HUES6 (cell line): ENCODE data around the gene OBSCN.

Experiments
- H3K27ac ChIP-seq: 2 replicates; pipeline ENCODE4 v1.7.0; 2013; ENCODE audit warnings: low read depth, mild to moderate bottlenecking, low read length, inconsistent platforms
- H3K27me3 ChIP-seq: 2 replicates; pipeline ENCODE4 v1.6.1; 2013; ENCODE audit warnings: low read length; ENCODE audit not compliant: control insufficient read depth, insufficient read depth
- H3K36me3 ChIP-seq: 2 replicates; pipeline ENCODE4 v1.6.1; 2013; ENCODE audit warnings: low read length; ENCODE audit not compliant: control insufficient read depth, insufficient read depth
- H3K4me1 ChIP-seq: 2 replicates; pipeline ENCODE4 v1.6.1; 2013; ENCODE audit warnings: low read length; ENCODE audit not compliant: control insufficient read depth, insufficient read depth
- H3K4me3 ChIP-seq: 2 replicates; pipeline ENCODE4 v1.5.1; 2013; ENCODE audit warnings: low read depth, low read length
- H3K9ac ChIP-seq: one replicate; pipeline ENCODE4 v1.6.1; 2013; ENCODE audit warnings: mild to moderate bottlenecking, low read length
- H3K9me3 ChIP-seq: 2 replicates; pipeline ENCODE4 v1.6.1; 2013; ENCODE audit warnings: low read depth, low read length; ENCODE audit not compliant: control insufficient read depth, insufficient read depth

The OBSCN gene

DNA sequence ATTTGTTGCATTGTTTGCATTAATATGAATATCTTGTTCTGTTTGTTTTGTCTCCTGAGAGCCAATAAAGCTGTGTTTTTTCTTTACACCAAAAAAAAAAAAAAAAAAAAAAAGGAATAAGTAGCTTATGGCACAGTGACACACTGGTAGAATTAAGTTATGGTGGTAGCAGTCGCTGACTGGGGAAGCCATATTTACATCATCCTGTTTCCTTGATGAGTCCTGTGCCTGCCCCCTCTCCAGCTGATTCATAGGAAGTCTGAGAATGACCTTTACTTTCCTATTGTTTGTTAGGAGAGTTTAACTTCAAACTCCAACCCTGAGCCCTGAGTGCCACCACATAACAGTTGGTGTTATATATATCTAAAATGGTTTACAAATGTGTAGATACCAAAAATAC lies 62.2 kb downstream of the OBSCN start:
- Histone ChIP-seq H3K9ac (no peak overlapping the region), H3K27ac (no peak overlapping the region), H3K27me3 (peaks cover 9% of the 10 kb centered on the region), H3K36me3 (peaks cover 7% of the 10 kb centered on the region), H3K9me3 (no peaks in the 10 kb centered on the region), H3K4me3 (no peak overlapping the region), H3K4me1 (no peaks in the 10 kb centered on the region)

DNA sequence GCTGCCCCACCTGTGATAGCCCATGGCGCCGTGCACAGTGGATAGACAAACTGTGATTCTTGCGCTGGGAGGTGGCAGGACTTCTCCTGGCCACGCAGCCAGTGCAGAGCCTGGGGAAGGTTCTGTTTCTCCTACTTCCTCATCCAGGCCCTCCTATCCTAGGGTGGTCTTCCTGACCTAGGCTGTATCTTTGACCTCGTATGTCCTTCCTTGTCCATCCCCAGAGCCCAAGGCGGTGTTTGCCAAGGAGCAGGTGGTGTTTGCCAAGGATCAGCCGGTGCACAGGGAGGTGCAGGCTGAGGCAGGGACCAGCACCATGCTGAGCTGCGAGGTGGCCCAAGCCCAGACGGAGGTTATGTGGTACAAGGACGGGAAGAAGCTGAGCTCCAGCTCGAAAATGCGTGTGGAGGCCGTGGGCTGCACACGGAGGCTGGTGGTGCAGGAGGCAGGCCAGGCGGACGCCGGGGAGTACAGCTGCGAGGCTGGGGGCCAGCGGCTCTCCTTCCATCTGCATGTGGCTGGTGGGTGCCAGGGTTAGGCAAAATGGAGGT lies 63.9 kb downstream of the OBSCN start:
- Histone ChIP-seq H3K36me3 (peaks cover 8% of the 10 kb centered on the region), H3K4me1 (peaks cover 5% of the 10 kb centered on the region), H3K9ac (no peak overlapping the region), H3K4me3 (no peak overlapping the region), H3K9me3 (no peaks in the 10 kb centered on the region), H3K27ac (no peak overlapping the region), H3K27me3 (peaks cover 12% of the 10 kb centered on the region)

DNA sequence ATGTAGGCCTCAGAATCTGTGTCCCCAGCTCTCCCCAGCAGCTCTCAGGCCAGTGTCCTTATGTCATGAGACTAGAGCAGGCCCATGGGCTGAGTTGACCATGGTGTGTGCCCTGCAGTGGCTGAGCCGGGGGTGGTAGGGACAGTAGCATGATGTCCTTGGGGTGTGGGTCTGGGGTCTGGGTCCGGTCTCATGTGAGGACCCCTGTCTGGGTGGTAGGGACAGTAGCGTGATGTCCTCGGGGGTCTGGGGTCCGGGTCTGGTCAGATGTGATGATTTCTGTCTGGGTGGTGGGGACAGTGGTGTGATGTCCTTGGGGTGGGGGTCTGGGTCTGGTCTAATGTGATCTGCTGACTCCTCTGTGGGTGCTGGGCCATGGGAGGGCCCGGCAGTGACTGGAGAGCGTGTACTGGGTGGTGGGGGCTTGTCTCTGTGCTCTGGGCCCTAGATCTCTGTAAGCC lies 64.5 kb downstream of the OBSCN start:
- Histone ChIP-seq H3K4me1 (peaks cover 7% of the 10 kb centered on the region), H3K4me3 (no peak overlapping the region), H3K9me3 (no peaks in the 10 kb centered on the region), H3K36me3 (peaks cover 13% of the 10 kb centered on the region), H3K27me3 (peaks cover 12% of the 10 kb centered on the region), H3K9ac (no peak overlapping the region), H3K27ac (no peak overlapping the region)

DNA sequence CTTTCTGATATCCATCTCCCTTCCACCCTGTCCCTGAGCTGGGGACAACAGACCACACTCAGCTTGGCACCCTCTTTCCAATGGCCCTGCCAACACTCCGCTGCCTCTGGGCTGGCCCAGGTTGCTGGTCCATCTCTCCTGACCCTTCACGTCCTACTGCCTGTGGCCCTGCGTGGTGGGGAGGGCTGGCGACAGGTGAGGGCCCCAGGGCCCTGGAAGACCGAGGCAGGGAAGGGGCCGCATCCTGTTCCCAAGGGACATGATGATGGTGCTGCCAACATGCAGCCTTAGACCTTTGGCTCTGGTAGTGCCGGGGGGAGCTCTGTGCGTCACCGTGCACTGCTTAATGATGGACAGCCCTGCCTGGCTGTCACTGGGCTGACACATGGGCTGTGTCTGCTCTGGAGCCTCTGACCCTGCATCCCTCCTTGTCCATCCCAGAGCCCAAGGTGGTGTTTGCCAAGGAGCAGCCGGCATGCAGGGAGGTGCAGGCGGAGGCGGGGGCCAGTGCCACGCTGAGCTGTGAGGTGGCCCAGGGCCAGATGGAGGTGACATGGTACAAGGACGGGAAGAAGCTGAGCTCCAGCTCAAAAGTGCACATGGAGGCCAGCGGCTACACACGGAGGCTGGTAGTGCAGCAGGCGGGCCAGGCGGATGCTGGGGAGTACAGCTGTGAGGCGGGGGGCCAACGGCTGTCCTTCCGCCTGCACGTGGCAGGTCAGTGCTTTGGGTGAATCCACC lies 65.2 kb downstream of the OBSCN start:
- H3K4me1 ChIP-seq = peaks cover 7% of the 10 kb centered on the region
- peaks cover 12% of the 10 kb centered on the region for H3K27me3 ChIP-seq
- no peak overlapping the region for H3K9ac ChIP-seq
- peaks cover 14% of the 10 kb centered on the region for H3K36me3 ChIP-seq
- no peak overlapping the region for H3K27ac ChIP-seq
- no peak overlapping the region for H3K4me3 ChIP-seq
- no peaks in the 10 kb centered on the region for H3K9me3 ChIP-seq

DNA sequence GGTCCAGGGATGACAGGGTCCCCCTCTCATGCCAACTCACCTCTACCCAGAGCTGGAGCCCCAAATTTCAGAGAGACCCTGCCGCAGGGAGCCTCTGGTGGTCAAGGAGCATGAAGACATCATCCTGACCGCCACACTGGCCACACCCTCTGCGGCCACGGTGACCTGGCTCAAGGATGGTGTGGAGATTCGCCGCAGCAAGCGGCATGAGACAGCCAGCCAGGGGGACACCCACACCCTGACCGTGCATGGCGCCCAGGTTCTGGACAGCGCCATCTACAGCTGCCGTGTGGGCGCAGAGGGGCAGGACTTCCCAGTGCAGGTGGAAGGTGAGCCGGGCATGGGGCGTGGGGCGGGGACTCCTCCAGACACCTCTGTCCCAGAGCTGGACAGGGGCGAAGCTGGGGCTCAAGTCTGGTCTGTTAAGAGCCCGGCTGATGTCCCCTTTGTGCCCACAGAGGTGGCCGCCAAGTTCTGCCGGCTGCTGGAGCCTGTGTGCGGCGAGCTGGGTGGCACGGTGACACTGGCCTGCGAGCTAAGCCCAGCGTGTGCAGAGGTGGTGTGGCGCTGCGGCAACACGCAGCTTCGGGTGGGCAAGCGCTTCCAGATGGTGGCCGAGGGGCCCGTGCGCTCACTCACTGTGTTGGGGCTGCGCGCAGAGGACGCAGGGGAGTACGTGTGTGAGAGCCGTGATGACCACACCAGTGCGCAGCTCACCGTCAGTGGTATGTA lies 66.0 kb downstream of the OBSCN start:
- peaks cover 12% of the 10 kb centered on the region for H3K27me3 ChIP-seq
- no peaks in the 10 kb centered on the region for H3K9me3 ChIP-seq
- H3K36me3 ChIP-seq = peaks cover 18% of the 10 kb centered on the region
- H3K27ac ChIP-seq = no peak overlapping the region
- no peak overlapping the region for H3K4me3 ChIP-seq
- H3K4me1 ChIP-seq = peaks cover 7% of the 10 kb centered on the region
- H3K9ac ChIP-seq = no peak overlapping the region

GRCh38 chr1:228274452-228275178 lies 66.8 kb downstream of the OBSCN start:
- peaks cover 25% of the 10 kb centered on the region for H3K36me3 ChIP-seq
- no peaks in the 10 kb centered on the region for H3K9me3 ChIP-seq
- H3K27me3 ChIP-seq = peaks cover 12% of the 10 kb centered on the region
- peaks cover 7% of the 10 kb centered on the region for H3K4me1 ChIP-seq
- no peak overlapping the region for H3K9ac ChIP-seq
- no peak overlapping the region for H3K27ac ChIP-seq
- H3K4me3 ChIP-seq = no peak overlapping the region

- peaks cover 7% of the 10 kb centered on the region for H3K4me1 ChIP-seq
- H3K27ac ChIP-seq = no peak overlapping the region
- H3K27me3 ChIP-seq = peaks cover 12% of the 10 kb centered on the region
- H3K36me3 ChIP-seq = peaks cover 30% of the 10 kb centered on the region
- H3K9ac ChIP-seq = peak overlapping the region; percentile 25
- peak overlapping the region; percentile 67 for H3K4me3 ChIP-seq
- H3K9me3 ChIP-seq = no peaks in the 10 kb centered on the region
Observed at GRCh38 chr1:228275179-228275429, 67.3 kb downstream of the OBSCN start.

GRCh38 chr1:228275430-228276173 lies 67.8 kb downstream of the OBSCN start:
- Histone ChIP-seq H3K36me3 (peaks cover 35% of the 10 kb centered on the region), H3K27ac (no peak overlapping the region), H3K9me3 (no peaks in the 10 kb centered on the region), H3K9ac (peak overlapping the region; percentile 25), H3K27me3 (peaks cover 12% of the 10 kb centered on the region), H3K4me3 (peak overlapping the region; percentile 67), H3K4me1 (peaks cover 7% of the 10 kb centered on the region)

DNA sequence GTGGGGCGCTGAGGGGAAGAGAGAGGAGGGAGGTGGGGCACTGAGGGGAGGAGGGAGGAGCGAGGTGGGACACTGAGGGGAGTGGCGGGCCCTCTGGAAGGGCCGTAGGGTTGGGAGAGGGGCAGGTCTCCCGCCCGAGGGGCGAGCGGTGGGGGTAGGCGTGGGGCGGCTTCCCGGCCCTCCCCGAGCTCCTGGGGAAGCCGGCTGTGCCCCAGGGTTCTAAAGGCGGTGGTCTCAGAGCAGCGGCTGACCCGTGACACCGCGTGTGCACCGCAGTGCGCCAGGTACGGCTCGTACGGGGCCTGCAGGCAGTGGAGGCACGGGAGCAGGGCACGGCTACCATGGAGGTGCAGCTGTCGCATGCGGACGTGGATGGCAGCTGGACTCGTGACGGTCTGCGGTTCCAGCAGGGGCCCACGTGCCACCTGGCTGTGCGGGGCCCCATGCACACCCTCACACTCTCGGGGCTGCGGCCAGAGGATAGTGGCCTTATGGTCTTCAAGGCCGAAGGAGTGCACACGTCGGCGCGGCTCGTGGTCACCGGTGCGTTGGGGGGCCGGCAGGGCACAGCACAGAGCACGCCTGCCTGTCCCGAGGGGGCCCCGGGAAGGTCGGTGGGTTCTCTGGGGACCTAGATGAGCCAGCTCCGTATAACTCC lies 68.5 kb downstream of the OBSCN start:
- Histone ChIP-seq H3K36me3 (peaks cover 42% of the 10 kb centered on the region), H3K27me3 (peaks cover 12% of the 10 kb centered on the region), H3K9me3 (no peaks in the 10 kb centered on the region), H3K4me1 (peaks cover 7% of the 10 kb centered on the region), H3K9ac (peak overlapping the region; percentile 28), H3K4me3 (peak overlapping the region; percentile 67), H3K27ac (no peak overlapping the region)

DNA sequence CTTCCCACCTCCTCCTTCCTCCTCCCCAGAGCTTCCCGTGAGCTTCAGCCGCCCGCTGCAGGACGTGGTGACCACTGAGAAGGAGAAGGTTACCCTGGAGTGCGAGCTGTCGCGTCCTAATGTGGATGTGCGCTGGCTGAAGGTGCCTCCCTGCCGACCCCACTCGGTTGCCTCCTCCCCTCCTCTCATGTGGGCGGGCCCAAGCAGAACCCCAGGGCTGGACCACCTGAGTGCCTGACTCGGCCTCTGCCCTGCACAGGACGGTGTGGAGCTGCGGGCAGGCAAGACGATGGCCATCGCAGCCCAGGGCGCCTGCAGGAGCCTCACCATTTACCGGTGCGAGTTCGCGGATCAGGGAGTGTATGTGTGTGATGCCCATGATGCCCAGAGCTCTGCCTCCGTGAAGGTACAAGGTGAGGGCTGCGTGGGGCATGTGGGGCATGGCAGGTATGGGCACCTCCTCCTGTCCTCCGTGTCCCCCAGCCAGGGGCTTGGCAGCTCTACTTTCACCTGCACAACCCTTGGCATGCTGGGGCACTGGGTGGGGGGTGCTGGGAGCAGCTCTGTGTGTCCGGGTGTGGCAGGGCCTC lies 69.2 kb downstream of the OBSCN start:
- H3K9ac ChIP-seq = no peak overlapping the region

More for the DNA sequence above, 69.2 kb downstream of the OBSCN start:
- peaks cover 7% of the 10 kb centered on the region for H3K4me1 ChIP-seq
- H3K27ac ChIP-seq = no peak overlapping the region
- no peaks in the 10 kb centered on the region for H3K9me3 ChIP-seq
- peaks cover 48% of the 10 kb centered on the region for H3K36me3 ChIP-seq
- peaks cover 12% of the 10 kb centered on the region for H3K27me3 ChIP-seq
- 0 out of 2 replicates have a peak overlapping the region, but pooled peaks have one; percentile 67 for H3K4me3 ChIP-seq
